Putamen (tissue), 1 donor: ENCODE results near the gene MSRB1.
"Not testable (repeated sequence)": the region's sequence is repeated elsewhere in the genome, so short reads cannot be mapped to it uniquely, and the experiment has no call there.

Source experiments
- DNase-seq: peaks from one replicate; pipeline ENCODE4 v3.0.0-alpha.2; 2016; ENCODE audit warnings: low spot score

Gene MSRB1

DNA sequence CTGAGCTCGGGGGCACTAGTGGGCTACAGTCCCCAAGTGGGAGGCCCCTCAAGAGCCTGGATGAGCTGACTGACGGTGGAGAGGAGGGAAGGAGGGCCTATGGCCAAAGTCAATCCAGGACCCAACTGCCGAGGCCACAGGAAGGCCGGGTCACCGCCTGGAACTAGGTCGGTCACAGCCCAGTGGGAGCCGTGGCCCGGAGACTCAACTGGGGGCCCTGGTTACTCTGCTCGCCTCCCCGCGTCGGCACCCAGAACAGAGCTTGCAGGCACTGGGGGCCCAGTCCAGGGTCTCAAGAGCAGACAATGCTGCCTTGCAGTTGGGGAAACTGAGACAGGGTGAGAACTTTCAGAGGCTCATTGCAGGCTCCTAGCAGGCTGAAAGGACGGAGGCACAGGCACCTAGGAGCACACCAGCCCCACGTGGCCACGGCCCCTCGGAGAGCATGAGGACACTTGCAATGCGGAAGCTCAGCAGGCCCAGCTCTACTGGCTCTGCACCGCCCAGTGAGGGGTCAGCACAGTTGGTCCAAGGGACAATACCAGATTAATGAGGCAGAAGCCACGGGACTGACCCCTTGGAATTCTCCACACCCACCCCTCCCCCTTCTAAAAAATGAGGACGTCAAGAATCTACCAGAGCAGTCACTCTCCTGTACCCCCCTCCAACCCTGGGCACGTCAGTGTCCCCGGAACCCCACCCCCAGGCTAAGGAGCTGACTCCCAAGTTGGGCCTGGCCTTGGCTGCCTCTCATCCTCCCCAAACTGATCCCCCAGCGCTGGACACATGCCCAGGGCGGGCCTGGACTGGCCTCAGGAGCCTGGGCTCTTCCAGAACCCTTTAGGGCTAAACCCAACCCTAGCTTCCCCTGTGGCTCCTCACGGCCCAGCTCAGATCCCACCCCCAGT, 27.0 kb downstream of the MSRB1 start:
- no peak for DNase-seq

GRCh38 chr16:1914988-1915387, 28.0 kb downstream of the MSRB1 start:
- DNase-seq: no peak

DNA sequence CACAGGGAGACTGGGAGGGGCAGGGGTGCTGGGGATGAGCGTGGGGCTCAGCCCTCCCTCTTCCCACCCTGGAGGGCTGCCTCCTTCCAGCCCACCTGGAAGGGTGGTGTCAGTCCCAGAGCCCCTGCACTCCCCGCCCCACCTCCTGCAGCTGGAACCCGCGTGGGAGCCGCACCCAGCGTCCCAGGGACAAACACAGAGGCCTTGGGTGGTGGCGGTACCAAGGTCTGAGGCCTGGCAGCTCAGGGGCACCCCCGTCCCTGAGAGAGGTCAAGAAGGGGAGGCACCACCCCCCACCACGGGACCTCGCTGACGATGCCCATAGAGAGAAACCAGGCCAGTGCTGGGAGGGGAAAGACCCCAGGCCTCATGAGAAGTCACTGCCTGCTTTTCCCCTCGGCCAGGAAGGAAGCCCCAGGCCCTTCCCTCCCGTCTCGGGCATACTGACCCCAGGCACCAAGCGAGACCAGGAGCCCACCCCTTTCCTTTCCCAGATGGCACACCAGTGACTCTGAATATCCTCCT, 28.9 kb downstream of the MSRB1 start:
- DNase-seq: no peak

DNA sequence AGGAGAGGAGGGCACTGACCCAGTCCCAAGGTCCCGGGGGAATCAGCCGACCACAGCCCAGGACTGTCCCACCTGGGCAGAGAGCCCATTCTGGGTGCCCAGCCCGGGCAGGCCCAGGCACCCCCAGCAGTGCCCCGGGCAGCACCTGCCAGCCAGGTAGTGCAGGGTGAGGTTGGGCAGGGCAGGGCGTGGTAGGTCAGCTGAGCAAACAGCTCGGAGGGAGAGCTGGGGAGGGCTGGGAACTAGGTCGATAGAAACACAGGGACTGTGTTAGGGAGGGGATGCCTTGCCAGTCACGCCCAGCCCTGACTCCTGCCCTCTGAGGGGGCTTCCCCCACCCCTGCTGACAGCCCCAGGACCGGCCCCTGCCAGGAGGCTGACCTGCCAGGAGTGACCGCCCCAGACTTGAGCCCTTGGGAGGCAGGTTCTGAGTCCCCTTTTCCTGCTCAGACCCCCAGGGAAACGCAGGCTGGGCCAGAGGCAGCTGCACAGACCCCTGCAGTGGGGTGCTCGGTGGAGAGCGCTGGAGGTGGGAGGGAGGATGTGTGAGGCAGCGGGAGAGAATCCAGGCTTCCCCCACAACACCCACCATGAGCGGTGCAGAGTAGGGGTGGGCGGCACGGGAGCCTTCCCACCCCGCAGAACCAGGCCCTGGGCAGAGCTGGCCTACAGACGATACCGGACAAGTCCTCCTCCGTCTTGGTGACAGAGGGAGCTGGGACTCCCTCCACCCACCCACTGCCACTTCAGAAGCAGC, 29.5 kb downstream of the MSRB1 start:
- DNase-seq: no peak

DNA sequence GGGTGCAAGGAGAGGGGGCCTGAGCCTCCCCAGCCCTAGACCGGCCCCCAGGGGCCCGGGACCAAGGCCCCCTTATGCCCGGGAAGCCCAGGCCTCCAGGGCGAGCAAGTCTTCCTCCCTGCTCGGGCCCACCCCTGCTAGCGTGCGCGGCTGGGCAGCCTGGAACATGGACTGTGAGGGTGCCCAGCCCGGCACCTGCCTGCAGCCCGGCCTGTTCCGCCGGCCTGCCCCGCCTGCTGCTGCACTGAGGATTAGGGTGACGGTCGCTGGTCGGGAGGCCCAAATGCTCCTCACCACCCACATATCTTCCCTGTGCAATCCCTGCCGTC, 30.8 kb downstream of the MSRB1 start:
- DNase-seq: no peak

- DNase-seq: no peak
Measured at GRCh38 chr16:1911467-1912214, 31.4 kb downstream of the MSRB1 start.

DNA sequence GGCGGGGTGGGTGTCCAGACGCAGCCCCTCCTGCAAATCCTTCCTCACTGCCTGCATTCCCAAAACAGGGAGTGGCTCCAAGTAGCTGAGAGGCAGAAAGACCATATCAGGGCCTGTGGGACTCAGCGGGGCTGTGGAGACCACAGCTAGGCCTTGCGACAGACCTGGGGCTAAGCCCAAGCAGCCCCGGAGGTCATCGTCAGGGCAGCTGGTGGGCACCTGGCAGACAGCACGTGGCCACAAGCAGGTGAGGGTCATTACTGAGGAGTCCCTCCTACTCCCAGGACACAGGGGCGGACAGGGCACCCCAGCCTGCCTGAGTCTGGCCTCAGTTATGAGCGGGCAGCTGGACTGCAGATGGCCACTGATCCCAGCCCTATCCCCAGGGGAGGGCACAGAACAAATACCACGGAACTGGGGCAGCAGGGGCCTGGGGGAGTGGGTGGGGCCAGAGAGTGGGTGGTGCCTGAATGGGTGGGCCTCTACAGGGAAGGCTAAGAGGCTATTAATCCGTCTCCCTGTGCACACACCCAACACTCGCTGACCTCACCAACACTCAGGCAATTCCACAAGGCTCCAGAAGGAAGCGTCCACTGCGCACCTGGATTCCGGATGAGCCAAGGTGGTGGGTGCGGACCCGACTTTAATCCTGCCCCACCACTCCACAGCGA, 33.3 kb downstream of the MSRB1 start:
- DNase-seq: no peak

DNA sequence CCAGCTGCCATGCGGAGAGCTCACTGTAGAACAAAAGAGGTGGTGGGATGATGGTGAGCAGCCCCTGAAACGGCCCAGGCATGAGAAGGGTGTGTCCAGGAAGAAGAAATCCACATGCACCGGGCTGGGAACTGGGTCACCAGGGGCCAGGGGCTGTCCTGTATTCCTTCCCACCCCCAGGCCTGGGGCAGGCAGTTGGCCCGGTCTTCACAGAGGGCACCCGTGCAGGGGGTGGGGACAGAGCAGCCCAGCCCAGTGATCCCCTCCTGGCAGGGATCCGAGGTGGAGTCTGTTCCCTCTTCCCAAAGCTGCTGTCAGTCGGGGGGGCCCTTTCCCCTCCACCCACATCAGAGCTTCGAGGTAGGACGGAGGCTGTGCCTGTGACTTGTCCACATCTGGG, 34.0 kb downstream of the MSRB1 start:
- no peak for DNase-seq

- DNase-seq: no peak
Measured at GRCh38 chr16:1908184-1908583, 34.8 kb downstream of the MSRB1 start.

DNA sequence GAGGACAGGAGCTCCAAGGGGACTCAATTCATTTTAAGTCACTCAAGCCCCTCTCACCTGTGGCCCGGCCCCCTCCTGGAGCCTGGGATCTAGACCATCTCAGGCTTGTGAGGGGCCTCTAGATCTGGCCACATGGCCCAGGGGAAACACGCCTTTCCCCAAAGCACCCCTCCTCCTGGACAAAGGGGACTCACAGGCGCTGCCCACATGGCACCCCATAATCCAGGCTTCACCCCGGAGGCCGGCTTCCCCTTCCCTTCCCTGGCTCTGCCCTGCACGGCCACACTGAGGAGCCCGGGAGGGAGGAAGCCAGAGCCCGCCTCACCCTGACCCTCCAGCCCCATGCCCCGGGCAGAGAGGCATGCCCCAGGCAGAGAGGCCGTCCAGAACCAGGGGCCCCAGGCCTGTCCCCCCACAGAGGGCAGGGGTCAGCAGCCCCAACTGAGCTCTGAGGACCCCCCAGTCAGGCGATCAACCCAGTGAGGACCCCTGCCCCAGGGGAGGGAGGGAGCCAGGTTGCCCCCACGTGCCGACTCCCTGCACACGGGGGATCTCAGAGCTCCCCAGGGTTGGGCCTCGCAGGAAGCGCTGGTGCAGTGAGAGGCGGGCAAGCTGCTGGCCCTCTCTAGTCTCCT, 35.7 kb downstream of the MSRB1 start:
- DNase-seq: no peak

DNA sequence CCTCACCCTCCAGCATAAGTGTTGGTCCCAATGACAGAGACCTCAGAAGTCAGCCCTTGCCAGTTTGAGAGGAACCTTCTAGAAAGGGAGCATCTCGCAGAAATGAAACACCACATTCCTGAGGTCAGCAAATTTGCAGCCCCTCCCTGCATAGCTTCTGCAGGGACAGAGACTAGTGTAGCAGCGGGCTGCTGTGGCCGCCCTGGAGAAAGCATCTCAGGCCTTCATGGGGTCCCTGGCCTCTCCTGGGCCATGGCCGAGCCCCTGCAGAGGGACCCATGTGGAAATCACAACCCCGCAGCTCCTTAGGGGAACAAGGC, 36.2 kb downstream of the MSRB1 start:
- no peak for DNase-seq

GRCh38 chr16:1906055-1906845, 36.7 kb downstream of the MSRB1 start:
- DNase-seq: no peak

GRCh38 chr16:1903845-1904840, 38.9 kb downstream of the MSRB1 start:
- DNase-seq: no peak

DNA sequence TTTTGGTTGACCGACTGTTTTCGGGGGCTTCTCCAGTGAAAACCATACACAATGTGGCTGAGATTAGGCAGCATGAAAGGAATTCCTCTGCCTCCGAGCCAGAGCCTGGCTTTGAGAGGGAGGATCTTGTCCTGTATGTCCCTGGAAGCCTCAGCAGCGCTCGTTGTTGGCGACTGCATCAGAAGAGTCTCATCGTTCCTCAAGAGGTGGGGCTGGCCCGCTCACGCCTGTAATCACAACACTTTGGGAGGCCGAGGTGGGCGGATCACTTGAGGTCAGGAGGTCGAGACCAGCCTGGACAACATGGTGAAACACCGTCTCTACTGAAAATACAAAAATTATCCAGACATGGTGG, 39.8 kb downstream of the MSRB1 start:
- DNase-seq: no peak

GRCh38 chr16:1902547-1903219, 40.3 kb downstream of the MSRB1 start:
- no peak for DNase-seq

DNA sequence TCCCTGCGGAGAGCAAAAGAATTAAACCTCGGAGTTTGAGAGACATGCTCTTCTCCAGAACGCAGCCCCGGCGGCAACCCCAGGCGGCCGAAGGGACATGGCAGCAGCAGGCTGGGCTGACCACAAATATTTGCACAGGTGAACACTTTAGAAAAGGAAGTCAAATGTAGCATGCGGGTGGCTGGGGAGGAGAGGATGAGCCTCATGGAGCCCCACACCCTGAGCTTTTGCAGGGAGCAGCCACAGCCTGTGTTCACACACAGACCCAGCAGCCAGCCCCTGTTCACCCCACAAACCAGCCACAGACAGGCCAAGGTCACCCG, 42.6 kb downstream of the MSRB1 start:
- DNase-seq: no peak

GRCh38 chr16:1899641-1900451, 43.2 kb downstream of the MSRB1 start:
- no peak for DNase-seq

DNA sequence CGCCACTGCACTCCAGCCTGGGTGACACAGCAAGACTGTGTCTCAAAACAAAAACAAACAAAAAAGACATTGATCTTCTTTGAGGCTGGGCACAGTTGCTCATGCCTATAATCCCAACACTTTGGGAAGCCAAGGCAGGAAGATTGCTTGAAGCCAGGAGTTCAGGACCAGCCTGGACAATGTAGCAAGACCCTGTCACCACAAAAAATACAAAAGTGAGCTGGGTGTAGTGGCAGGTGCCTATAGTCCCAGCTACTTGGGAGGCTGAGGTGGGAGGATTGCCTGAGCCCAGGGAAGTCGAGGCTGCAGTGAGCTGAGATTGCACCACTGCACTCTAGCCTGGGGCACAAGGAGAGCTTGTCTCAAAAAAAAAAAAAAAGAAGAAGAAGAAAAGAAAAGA, 45.3 kb downstream of the MSRB1 start:
- DNase-seq: not testable (repeated sequence)
